Right lobe of liver (tissue), 6 donors: ENCODE results near the gene GABRP. TPM values are rescaled to one million over a fixed set of nuclear protein-coding genes. Genes with fewer than 3 reads are reported as not detected.
A peak's percentile ranks its signal among the peaks of the same experiment; 100 is the strongest.

Experiments used
- ATAC-seq, 4 donors: fragments of 200-7000 bp; cut with Tn5 transposase; one replicate each; pipeline ENCODE4 v1.9.1; 2020; ENCODE audit warnings: mild to moderate bottlenecking in 4 of 4, moderate library complexity in 4 of 4
- DNase-seq, 3 donors: peaks; one replicate each; pipeline ENCODE4 v3.0.0-alpha.2; 2020
- H3K27ac ChIP-seq, 3 donors: fragments of 200-600 bp; one replicate each; pipeline ENCODE4 v1.8.0; 2022
- H3K27me3 ChIP-seq, 2 donors: fragments of 200-600 bp; one replicate each; pipeline ENCODE4 v1.8.0; 2022
- H3K36me3 ChIP-seq, 4 donors: fragments of 200-600 bp; sonication (generic) in 1 of 4; one replicate each; pipeline versions ENCODE4 v1.5.1 to v1.8.0; 2017 to 2022; ENCODE audit warnings: control low read depth in 1 of 4
- H3K4me1 ChIP-seq, 4 donors: fragments of 200-600 bp; sonication (generic) in 1 of 4; one replicate each; pipeline versions ENCODE4 v1.5.1 to v1.8.0; 2017 to 2022; ENCODE audit warnings: control low read depth in 1 of 4
- H3K4me3 ChIP-seq, 3 donors: fragments of 200-600 bp; one replicate each; pipeline ENCODE4 v1.8.0; 2022
- H3K9me3 ChIP-seq, 4 donors: fragments of 200-600 bp; sonication (generic) in 1 of 4; one replicate each; pipeline versions ENCODE4 v1.5.1 to v1.8.0; 2017 to 2022; ENCODE audit warnings: control low read depth in 1 of 4
- POLR2A ChIP-seq: fragments of 450-650 bp; IDR thresholded peaks from one replicate; pipeline ENCODE4 v1.6.1; 2017; ENCODE audit warnings: antibody characterized with exemption, mild to moderate bottlenecking
- WGBS: methylation state at CpG from one replicate; pipeline ENCODE4 v1.1.6; 2018; ENCODE audit warnings: low coverage, low lambda C conversion rate; ENCODE audit not compliant: insufficient coverage; ENCODE audit errors: missing lambda C conversion rate; 5-methylcytosine and 5-hydroxymethylcytosine counted together
- intact Hi-C, 2 donors: fragments of 100-400 bp; cut with DNase I; formaldehyde crosslinking; loops; one replicate each; pipeline versions ENCODE4 v1.11.2 to v1.14.1; 2022
- total RNA-seq, 6 experiments: library from RNA; depleted of rRNA in 2 of 6; stranded (reverse); fragments of >200 nt in 2 of 6; fragmentation: NEBNext Ultra II Directional in 3 of 6; extraction: Animal tissue kit (Norgen Biotek cat#: 25700) in 3 of 6; gene quantifications; one replicate each; pipeline versions ENCODE4 v1.1.0 to v1.2.4, GENCODE V29; 2016 to 2023
- TF ChIP-seq, protein P1 (sequence below), 4 donors: fragments of 200-600 bp in 3 of 4; fragments of 450-650 bp in 1 of 4; IDR thresholded peaks; one replicate each; pipeline versions ENCODE4 v1.5.1 to v1.8.0; 2016 to 2022; ENCODE audit warnings: antibody characterized with exemption in 4 of 4, mild to moderate bottlenecking in 2 of 4
- donor health status: DM: no; HTN: yes; CAD: no.
- donor health status: DM: no; HTN: no; CAD: no.
- donor health status: DM: no; HTN: no; CAD: no.
- donor health status: DM: no; HTN: yes; CAD: no.
- donor health status: DM: no; HTN: yes; CAD: no.

Gene GABRP
- total RNA-seq, 6 experiments from 2014 or later: 0.20 to 0.64 (median 0.39) TPM

DNA sequence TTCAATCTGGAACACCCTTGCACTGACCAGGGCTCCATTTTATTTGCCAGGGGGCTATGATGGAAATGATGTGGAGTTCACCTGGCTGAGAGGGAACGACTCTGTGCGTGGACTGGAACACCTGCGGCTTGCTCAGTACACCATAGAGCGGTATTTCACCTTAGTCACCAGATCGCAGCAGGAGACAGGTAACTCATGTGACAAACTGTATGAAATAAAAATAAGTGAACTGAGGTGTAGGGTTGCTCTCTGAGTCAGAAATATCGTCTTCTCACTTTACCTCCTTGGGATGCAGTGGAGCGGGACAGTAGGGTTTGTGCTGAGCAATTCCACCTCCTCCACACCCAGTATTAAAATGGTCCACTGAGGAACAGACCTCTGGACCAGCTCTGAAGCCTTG is 22.1 kb downstream of the GABRP start:
- intact Hi-C loops: no loop called here
- ATAC-seq: no peak
- Histone ChIP-seq H3K4me3 (no peak overlapping the region), H3K9me3 (no peaks in the 10 kb centered on the region), H3K36me3 (no peaks in the 10 kb centered on the region), H3K4me1 (no peaks in the 10 kb centered on the region), H3K27ac (no peak overlapping the region), H3K27me3 (no peaks in the 10 kb centered on the region)
- no peak for DNase-seq
- TF ChIP-seq, protein P1, sequence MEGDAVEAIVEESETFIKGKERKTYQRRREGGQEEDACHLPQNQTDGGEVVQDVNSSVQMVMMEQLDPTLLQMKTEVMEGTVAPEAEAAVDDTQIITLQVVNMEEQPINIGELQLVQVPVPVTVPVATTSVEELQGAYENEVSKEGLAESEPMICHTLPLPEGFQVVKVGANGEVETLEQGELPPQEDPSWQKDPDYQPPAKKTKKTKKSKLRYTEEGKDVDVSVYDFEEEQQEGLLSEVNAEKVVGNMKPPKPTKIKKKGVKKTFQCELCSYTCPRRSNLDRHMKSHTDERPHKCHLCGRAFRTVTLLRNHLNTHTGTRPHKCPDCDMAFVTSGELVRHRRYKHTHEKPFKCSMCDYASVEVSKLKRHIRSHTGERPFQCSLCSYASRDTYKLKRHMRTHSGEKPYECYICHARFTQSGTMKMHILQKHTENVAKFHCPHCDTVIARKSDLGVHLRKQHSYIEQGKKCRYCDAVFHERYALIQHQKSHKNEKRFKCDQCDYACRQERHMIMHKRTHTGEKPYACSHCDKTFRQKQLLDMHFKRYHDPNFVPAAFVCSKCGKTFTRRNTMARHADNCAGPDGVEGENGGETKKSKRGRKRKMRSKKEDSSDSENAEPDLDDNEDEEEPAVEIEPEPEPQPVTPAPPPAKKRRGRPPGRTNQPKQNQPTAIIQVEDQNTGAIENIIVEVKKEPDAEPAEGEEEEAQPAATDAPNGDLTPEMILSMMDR (IDR thresholded peaks at IDR 0.05): no peak
- TF ChIP-seq POLR2A: no peak
- 75% methylated on average over 5 of the region's 7 CpGs for WGBS

DNA sequence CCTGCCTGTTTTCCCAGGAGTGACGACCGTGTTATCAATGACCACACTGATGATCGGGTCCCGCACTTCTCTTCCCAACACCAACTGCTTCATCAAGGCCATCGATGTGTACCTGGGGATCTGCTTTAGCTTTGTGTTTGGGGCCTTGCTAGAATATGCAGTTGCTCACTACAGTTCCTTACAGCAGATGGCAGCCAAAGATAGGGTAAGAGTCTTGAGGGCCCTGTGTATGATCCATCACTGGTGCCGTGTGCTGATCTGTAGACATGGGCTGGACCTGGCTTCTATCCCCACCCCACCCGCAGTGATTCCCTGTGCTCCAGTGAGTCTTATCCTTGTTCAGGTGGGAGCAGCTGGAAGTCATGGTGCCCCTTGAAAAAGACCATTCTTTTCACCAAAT is 26.0 kb downstream of the GABRP start:
- no peak overlapping the region for H3K4me3 ChIP-seq
- no peaks in the 10 kb centered on the region for H3K27me3 ChIP-seq
- no peak for DNase-seq
- 43% methylated on average over 7 of the region's 7 CpGs for WGBS
- H3K9me3 ChIP-seq: no peaks in the 10 kb centered on the region
- no peak overlapping the region for H3K27ac ChIP-seq
- H3K4me1 ChIP-seq: no peaks in the 10 kb centered on the region
- no peak for TF ChIP-seq POLR2A
- TF ChIP-seq, protein P1 (IDR thresholded peaks at IDR 0.05): peak; percentile 13 to 48 (median 35)
- intact Hi-C loops: no loop called here
- peak; percentile 62 to 94 (median 72) for ATAC-seq
- no peaks in the 10 kb centered on the region for H3K36me3 ChIP-seq

DNA sequence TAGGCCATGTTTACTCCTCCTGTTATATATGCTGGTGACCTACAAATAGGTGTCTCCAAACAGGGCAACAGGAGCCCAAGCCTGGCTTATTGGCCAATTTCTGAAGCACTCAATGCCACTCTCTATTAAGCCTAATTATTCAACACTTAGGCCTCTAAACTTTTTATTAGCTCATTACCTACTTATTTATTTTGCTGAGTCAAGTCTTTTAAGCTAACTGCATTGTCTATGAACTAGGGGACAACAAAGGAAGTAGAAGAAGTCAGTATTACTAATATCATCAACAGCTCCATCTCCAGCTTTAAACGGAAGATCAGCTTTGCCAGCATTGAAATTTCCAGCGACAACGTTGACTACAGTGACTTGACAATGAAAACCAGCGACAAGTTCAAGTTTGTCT is 28.2 kb downstream of the GABRP start:
- H3K4me1 ChIP-seq: no peaks in the 10 kb centered on the region
- no peak overlapping the region for H3K27ac ChIP-seq
- no peak for DNase-seq
- no peak for ATAC-seq
- H3K9me3 ChIP-seq: no peaks in the 10 kb centered on the region
- H3K27me3 ChIP-seq: no peaks in the 10 kb centered on the region
- 79% methylated on average over 4 of the region's 4 CpGs for WGBS
- no peak overlapping the region for H3K4me3 ChIP-seq
- intact Hi-C loops: no loop called here
- no peaks in the 10 kb centered on the region for H3K36me3 ChIP-seq
- TF ChIP-seq, protein P1 (IDR thresholded peaks at IDR 0.05): no peak
- no peak for TF ChIP-seq POLR2A

DNA sequence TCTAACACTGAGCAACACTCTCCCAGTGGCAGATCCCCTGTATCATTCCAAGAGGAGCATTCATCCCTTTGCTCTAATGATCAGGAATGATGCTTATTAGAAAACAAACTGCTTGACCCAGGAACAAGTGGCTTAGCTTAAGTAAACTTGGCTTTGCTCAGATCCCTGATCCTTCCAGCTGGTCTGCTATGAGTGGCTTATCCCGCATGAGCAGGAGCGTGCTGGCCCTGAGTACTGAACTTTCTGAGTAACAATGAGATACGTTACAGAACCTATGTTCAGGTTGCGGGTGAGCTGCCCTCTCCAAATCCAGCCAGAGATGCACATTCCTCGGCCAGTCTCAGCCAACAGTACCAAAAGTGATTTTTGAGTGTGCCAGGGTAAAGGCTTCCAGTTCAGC is 29.7 kb downstream of the GABRP start:
- DNase-seq (no peak), ATAC-seq (no peak)
- Histone ChIP-seq H3K27me3 (no peaks in the 10 kb centered on the region), H3K4me1 (no peaks in the 10 kb centered on the region), H3K4me3 (no peak overlapping the region), H3K27ac (no peak overlapping the region), H3K9me3 (no peaks in the 10 kb centered on the region), H3K36me3 (no peaks in the 10 kb centered on the region)
- intact Hi-C loops: no loop called here
- WGBS: 71% methylated on average over 1 of the region's 5 CpGs
- TF ChIP-seq, protein P1 (IDR thresholded peaks at IDR 0.05): no peak
- no peak for TF ChIP-seq POLR2A

DNA sequence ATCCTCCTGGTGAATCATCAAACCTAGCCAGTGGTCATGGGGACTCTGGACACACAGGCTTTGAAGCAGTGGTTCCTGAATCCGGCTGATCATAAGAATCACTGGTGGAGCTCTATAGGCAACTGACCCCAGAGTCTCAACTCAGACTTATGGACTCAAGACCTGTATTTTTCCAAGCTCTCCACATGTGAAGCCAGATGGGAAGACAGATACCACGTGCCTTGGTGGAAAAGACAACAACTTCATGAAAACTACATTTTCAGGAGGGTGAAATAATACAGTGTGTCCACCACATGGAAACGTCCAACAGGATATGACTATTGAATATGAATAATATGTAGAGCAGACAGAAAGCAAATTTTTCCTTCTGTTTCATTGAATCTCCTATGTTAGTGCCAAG is 33.7 kb downstream of the GABRP start:
- Histone ChIP-seq H3K27me3 (no peaks in the 10 kb centered on the region), H3K27ac (no peak overlapping the region), H3K9me3 (no peaks in the 10 kb centered on the region), H3K4me3 (no peak overlapping the region), H3K36me3 (no peaks in the 10 kb centered on the region), H3K4me1 (no peaks in the 10 kb centered on the region)
- intact Hi-C loops: no loop called here
- no peak for DNase-seq
- TF ChIP-seq, protein P1 (IDR thresholded peaks at IDR 0.05): no peak
- TF ChIP-seq POLR2A: no peak
- ATAC-seq: no peak
- 25% methylated on average over 2 of the region's 3 CpGs for WGBS
